Measurements from ENCODE around the gene SHOC2.

SHOC2 gene

DNA sequence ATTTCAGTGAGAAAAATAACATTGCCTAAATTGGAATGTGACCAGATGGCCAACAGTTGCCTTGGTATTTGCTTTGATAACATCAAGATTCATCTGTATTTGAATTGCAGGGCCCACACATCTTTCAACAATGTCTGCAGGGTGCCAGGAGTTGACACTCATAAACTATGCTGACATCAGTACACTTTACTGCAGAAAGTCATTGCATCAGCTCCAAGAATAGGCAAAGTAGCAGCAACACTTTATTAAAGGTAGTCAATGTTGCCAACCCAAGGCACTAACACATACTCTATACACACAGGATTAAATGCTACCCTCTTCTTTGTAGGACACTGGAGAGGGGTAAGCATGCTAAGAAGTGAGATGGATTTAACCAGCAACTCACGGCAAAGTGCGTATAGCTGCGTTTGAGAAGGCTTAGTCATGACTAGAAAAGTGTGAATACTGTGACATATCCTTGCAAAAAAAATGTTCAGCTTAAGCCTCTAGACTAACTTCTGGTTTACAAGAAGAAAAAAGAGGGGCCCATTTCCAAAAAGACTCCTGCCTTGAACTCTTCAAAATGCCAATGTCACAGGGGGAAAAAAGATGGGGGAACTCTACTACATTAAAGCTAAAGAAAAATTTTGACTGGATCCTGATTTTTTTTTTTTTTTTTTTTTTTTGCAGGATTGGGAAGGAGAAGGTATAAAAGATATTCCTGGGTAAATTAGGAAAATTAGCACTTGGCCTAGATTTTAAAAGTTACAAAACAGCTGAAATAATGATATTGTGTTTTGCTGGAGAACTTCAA, 2.7 kb upstream of the SHOC2 start:
- H3K4me3 Mint-ChIP-seq, result peak overlapping the region; percentile 88
- peaks cover 30% of the 10 kb centered on the region for H3K4me1 Mint-ChIP-seq
- no peak overlapping the region for H3K27ac Mint-ChIP-seq
- ATAC-seq, result no peak
- peaks cover 14% of the 10 kb centered on the region for H3K36me3 Mint-ChIP-seq (ENCODE audit: low read depth)
- DNase-seq, result no peak
- H3K9me3 Mint-ChIP-seq, result no peaks in the 10 kb centered on the region
- H3K27me3 Mint-ChIP-seq, result no peaks in the 10 kb centered on the region

- no peak for ATAC-seq
- peaks cover 43% of the 10 kb centered on the region for H3K4me1 Mint-ChIP-seq
- peaks cover 13% of the 10 kb centered on the region for H3K36me3 Mint-ChIP-seq (ENCODE audit: low read depth)
- H3K27me3 Mint-ChIP-seq, result no peaks in the 10 kb centered on the region
- H3K4me3 Mint-ChIP-seq, result peak overlapping the region; percentile 88
- H3K27ac Mint-ChIP-seq, result peak overlapping the region; percentile 99
- peak; percentile 92 for DNase-seq
- H3K9me3 Mint-ChIP-seq, result no peaks in the 10 kb centered on the region
Measured at GRCh38 chr10:110918269-110918642, 1.1 kb upstream of the SHOC2 start.

GRCh38 chr10:110918643-110919348, 608 bp upstream of the SHOC2 start, which contains the start of gene BBIP1:
Gene BBIP1 (minus strand): TSS chr10:110919180. CDS start chr10:110918157, 1,023 bp downstream.
- ATAC-seq, result peak; percentile 97
- DNase-seq, result no peak
- Mint-ChIP-seq H3K9me3 (no peaks in the 10 kb centered on the region), H3K4me1 (peaks cover 48% of the 10 kb centered on the region), H3K27ac (peak within 1 kb of the TSS; percentile 99), H3K4me3 (peak within 1 kb of the TSS; percentile 88), H3K27me3 (no peaks in the 10 kb centered on the region), H3K36me3 (ENCODE audit: low read depth) (peaks cover 13% of the 10 kb centered on the region)

GRCh38 chr10:110919971-110920881, 822 bp downstream of the SHOC2 start:
- Mint-ChIP-seq H3K27ac (peak overlapping the region; percentile 61), H3K4me1 (peaks cover 61% of the 10 kb centered on the region), H3K9me3 (no peaks in the 10 kb centered on the region), H3K36me3 (ENCODE audit: low read depth) (peaks cover 16% of the 10 kb centered on the region), H3K27me3 (no peaks in the 10 kb centered on the region), H3K4me3 (peak overlapping the region; percentile 88)
- ATAC-seq (no peak), DNase-seq (peak; percentile 35)

DNA sequence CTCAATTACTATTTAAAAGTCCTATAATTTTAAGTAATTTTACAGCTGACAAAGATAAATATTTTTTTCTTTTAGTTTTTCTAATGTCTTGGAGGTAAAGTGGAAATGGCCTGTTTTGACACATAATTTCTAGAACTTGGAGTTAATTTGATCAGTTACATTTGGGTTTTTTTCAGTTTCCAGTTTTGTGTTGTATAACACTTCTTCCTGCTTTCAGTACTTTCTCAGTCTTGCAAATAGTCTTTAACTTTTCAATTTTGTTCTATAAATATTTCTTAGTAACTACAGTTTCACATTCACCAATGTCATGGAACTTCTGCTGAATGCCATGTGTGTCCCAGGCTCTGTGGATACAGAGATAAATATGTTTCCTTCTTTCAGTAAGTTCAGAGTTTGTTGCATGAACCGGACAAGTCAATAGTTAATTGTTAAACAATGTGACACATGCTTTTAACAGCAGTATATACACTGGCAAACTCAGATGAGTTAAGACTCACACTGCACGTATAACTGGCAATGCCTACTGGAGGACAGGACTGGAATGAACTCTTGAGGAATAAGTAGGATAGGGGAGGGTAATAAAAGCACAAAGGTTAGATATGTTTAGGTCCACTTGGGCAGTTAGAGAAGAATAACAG, 4.6 kb downstream of the SHOC2 start:
- H3K9me3 Mint-ChIP-seq, result no peaks in the 10 kb centered on the region
- H3K36me3 Mint-ChIP-seq (ENCODE audit: low read depth), result peaks cover 3% of the 10 kb centered on the region
- peak overlapping the region; percentile 72 for H3K27ac Mint-ChIP-seq
- no peaks in the 10 kb centered on the region for H3K27me3 Mint-ChIP-seq
- ATAC-seq, result no peak
- DNase-seq, result no peak
- peak overlapping the region; percentile 28 for H3K4me3 Mint-ChIP-seq
- H3K4me1 Mint-ChIP-seq, result peaks cover 66% of the 10 kb centered on the region

- Mint-ChIP-seq H3K27me3 (no peaks in the 10 kb centered on the region), H3K9me3 (no peaks in the 10 kb centered on the region), H3K4me3 (no peak overlapping the region), H3K4me1 (peaks cover 54% of the 10 kb centered on the region), H3K36me3 (ENCODE audit: low read depth) (peaks cover 3% of the 10 kb centered on the region), H3K27ac (no peak overlapping the region)
- no peak for DNase-seq
- ATAC-seq, result no peak
Measured at GRCh38 chr10:110927461-110927860, 8.1 kb downstream of the SHOC2 start.

DNA sequence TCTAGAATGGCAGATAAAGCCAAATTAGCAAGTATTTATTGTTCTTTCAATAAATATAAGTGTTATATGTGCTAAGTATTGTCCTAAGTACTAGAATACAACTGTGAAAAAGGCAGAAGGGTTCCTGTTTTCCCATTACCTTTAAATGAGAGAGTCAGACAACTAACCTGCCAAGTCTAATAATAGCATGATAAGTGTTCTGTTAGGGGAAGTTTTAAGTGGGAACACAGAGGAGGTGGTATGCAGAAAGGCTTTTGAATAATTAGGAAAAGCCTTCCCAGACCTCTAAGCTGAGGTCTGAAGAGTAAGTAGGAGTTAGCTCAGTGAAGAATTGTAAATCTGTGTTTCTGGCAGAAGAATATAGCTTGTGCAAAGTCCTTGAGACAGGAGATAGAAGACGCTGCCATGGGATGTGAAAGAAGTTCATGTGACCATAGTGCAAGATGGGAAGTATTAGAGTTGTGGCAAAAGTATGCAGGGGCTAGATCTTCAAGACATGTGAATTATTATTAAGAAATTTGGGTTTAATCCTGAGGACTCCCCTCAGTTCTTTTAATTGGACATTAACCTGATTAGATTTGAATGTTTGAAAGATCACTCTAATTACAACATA, 12.5 kb downstream of the SHOC2 start:
- peaks cover 7% of the 10 kb centered on the region for H3K36me3 Mint-ChIP-seq (ENCODE audit: low read depth)
- ATAC-seq (no peak), DNase-seq (no peak)
- H3K4me1 Mint-ChIP-seq, result peaks cover 29% of the 10 kb centered on the region
- H3K27me3 Mint-ChIP-seq, result no peaks in the 10 kb centered on the region
- no peaks in the 10 kb centered on the region for H3K9me3 Mint-ChIP-seq
- H3K4me3 Mint-ChIP-seq, result no peak overlapping the region
- no peak overlapping the region for H3K27ac Mint-ChIP-seq

DNA sequence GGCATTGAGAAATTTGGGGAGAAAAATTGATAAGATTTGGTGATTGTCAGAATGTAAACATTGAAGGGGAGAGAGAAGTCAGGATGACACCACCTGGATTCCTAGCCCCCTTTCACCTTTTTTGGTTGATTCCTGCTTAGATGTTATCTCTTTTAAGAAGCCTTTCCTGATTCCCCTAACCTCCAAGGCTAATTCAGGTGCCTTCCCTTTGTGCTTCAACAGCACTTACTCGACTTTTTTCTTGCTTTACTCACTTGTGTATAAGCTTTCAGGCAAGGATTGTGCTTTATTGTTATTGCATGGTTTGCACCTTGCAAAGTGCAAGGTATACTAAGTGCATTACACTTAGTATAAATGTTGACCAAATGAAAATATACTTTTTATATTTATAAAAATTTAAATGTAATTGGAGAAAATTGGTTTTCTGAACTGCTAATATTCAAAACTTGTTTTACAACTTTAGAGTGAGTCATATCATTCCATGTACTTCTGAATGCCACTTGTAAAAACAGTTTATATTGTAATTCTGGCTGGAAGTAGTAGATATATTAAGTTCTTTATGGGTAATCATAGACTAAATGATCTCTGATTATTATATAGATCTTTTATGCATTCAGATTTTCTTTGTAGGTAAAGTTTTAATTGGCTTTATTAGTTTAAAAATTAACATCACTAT, 13.2 kb downstream of the SHOC2 start:
- DNase-seq (no peak), ATAC-seq (no peak)
- peaks cover 7% of the 10 kb centered on the region for H3K36me3 Mint-ChIP-seq (ENCODE audit: low read depth)
- no peak overlapping the region for H3K27ac Mint-ChIP-seq
- no peaks in the 10 kb centered on the region for H3K9me3 Mint-ChIP-seq
- H3K4me1 Mint-ChIP-seq, result peaks cover 26% of the 10 kb centered on the region
- no peak overlapping the region for H3K4me3 Mint-ChIP-seq
- no peaks in the 10 kb centered on the region for H3K27me3 Mint-ChIP-seq

GRCh38 chr10:110936757-110937156, 17.4 kb downstream of the SHOC2 start:
- Mint-ChIP-seq H3K27ac (no peak overlapping the region), H3K4me1 (peaks cover 32% of the 10 kb centered on the region), H3K36me3 (ENCODE audit: low read depth) (peaks cover 22% of the 10 kb centered on the region), H3K4me3 (no peak overlapping the region), H3K9me3 (peaks cover 3% of the 10 kb centered on the region), H3K27me3 (no peaks in the 10 kb centered on the region)
- ATAC-seq (no peak), DNase-seq (no peak)

DNA sequence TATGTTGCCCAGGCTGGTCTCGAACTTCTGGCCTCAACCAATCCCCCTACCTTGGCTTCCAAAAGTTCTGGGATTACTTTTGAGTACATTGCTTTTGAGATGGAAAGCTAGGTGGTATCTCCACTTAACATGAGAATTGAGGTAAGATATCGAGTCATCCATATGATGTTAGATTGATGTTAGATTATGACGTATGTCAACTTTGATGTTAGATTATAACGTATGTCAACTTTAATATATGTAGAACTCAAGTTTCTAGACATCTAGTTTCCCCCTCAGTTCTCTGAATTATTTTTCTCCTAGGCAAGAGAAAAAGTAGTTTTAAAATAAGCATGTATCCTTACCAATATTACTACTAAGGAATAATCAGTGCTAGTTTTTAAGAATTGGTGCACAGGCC, 20.0 kb downstream of the SHOC2 start:
- peaks cover 15% of the 10 kb centered on the region for H3K9me3 Mint-ChIP-seq
- no peak overlapping the region for H3K4me3 Mint-ChIP-seq
- H3K27ac Mint-ChIP-seq, result no peak overlapping the region
- peaks cover 47% of the 10 kb centered on the region for H3K36me3 Mint-ChIP-seq (ENCODE audit: low read depth)
- ATAC-seq, result no peak
- peaks cover 42% of the 10 kb centered on the region for H3K4me1 Mint-ChIP-seq
- DNase-seq, result no peak
- H3K27me3 Mint-ChIP-seq, result no peaks in the 10 kb centered on the region

GRCh38 chr10:110944792-110945396, 25.5 kb downstream of the SHOC2 start:
- H3K27me3 Mint-ChIP-seq, result no peaks in the 10 kb centered on the region
- H3K9me3 Mint-ChIP-seq, result peaks cover 26% of the 10 kb centered on the region
- no peak overlapping the region for H3K27ac Mint-ChIP-seq
- H3K36me3 Mint-ChIP-seq (ENCODE audit: low read depth), result peaks cover 77% of the 10 kb centered on the region
- H3K4me1 Mint-ChIP-seq, result peaks cover 54% of the 10 kb centered on the region
- ATAC-seq, result no peak
- H3K4me3 Mint-ChIP-seq, result no peak overlapping the region
- no peak for DNase-seq

DNA sequence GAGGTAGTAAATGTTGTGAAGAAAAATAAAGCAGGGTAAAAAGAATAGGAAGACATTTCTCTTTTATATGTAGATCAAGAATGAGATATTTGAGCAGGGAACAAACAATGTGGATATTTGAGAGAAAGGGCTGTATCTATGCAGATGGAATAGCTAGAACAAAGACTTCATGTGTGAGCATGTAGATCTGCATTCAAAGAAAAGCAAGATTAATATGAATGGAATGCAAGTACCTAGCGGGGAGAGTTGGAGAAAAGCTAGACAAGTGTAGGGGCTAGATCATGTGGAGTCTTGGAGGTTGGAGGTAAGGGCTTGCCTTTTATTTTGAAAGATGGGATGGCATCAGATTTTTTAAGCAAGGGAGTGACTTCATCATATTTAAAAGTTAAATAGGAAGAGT, 27.1 kb downstream of the SHOC2 start:
- Mint-ChIP-seq H3K4me1 (peaks cover 51% of the 10 kb centered on the region), H3K9me3 (peaks cover 23% of the 10 kb centered on the region), H3K27me3 (no peaks in the 10 kb centered on the region), H3K4me3 (no peak overlapping the region), H3K36me3 (ENCODE audit: low read depth) (peaks cover 67% of the 10 kb centered on the region), H3K27ac (no peak overlapping the region)
- DNase-seq (no peak), ATAC-seq (no peak)

DNA sequence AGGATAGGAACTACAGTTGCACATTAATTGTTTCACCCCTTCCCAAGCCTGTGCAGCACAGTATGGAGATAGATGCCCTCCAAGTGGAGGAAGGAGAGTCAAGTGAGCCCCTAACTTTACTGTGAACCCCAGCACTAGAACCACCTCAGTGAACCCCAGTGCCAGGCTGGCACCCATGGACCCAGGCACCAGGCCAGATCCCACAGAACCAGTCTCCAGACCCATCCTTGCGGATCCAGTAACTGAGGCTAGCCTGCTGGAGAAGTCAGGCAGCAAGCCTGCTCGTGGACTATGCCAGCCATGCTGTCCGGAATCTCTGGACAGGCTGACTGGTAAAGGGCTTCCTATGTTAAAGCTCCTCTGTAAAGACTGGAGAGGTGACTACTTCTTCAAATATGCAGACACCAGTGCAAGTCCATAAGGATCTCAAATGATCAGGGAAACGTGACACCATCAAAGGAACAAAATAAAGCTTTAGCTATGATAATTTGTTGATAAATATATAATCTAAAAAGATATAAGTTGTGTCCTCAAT, 27.7 kb downstream of the SHOC2 start:
- Mint-ChIP-seq H3K4me3 (no peak overlapping the region), H3K36me3 (ENCODE audit: low read depth) (peaks cover 67% of the 10 kb centered on the region)

More for the DNA sequence above, 27.7 kb downstream of the SHOC2 start:
- DNase-seq (no peak), ATAC-seq (no peak)
- no peak overlapping the region for H3K27ac Mint-ChIP-seq
- H3K9me3 Mint-ChIP-seq, result peaks cover 23% of the 10 kb centered on the region
- H3K27me3 Mint-ChIP-seq, result no peaks in the 10 kb centered on the region
- H3K4me1 Mint-ChIP-seq, result peaks cover 50% of the 10 kb centered on the region

Data from activated naive CD8-positive, alpha-beta T cell treated with anti-CD3 and anti-CD28 coated beads, Interleukin-2, amount 50 U/mL, for 24 hours (primary cell).